Gastroesophageal sphincter (tissue), 3 donors: ENCODE data around the gene VSIG10L.

ENCODE experiments used
- EP300 ChIP-seq: sonication (generic); formaldehyde crosslinking; IDR thresholded peaks from one replicate; pipeline ENCODE4 v1.6.1; 2017; ENCODE audit warnings: antibody characterized with exemption, mild to moderate bottlenecking
- TF ChIP-seq, protein P1 (sequence below), 4 experiments: fragments of 200-600 bp in 2 of 4; fragments of 450-650 bp in 2 of 4; sonication (generic) in 1 of 4; IDR thresholded peaks; one replicate each; pipeline ENCODE4 v1.5.1; 2017 to 2019; ENCODE audit warnings: antibody characterized with exemption in 4 of 4, mild to moderate bottlenecking in 2 of 4, moderate library complexity in 2 of 4

DNA sequence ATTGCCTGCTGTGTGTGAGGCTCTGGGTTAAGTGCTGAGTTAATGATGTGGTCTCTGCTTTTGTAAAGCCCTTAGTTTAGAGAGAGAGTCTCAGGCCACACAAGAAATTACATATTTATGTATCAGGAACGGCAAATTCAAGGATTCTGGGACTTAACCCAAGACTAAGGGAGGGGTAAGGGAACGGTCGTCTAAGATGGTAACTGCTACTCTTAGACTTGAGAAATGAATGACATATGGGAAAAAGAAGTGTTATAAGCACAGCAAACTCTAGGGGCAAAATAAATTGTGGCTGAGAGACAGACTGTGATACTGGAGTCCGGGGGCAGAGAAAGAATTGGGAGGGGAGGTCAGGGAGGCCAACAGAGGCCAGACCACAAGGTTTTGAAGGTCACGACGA lies 10.2 kb downstream of the VSIG10L start:
- TF ChIP-seq, protein P1, sequence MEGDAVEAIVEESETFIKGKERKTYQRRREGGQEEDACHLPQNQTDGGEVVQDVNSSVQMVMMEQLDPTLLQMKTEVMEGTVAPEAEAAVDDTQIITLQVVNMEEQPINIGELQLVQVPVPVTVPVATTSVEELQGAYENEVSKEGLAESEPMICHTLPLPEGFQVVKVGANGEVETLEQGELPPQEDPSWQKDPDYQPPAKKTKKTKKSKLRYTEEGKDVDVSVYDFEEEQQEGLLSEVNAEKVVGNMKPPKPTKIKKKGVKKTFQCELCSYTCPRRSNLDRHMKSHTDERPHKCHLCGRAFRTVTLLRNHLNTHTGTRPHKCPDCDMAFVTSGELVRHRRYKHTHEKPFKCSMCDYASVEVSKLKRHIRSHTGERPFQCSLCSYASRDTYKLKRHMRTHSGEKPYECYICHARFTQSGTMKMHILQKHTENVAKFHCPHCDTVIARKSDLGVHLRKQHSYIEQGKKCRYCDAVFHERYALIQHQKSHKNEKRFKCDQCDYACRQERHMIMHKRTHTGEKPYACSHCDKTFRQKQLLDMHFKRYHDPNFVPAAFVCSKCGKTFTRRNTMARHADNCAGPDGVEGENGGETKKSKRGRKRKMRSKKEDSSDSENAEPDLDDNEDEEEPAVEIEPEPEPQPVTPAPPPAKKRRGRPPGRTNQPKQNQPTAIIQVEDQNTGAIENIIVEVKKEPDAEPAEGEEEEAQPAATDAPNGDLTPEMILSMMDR (IDR thresholded peaks at IDR 0.05), result no peak
- TF ChIP-seq EP300, result no peak
